Measurements from ENCODE around the gene ASIC3.
A peak's percentile ranks its signal among the peaks of the same experiment; 100 is the strongest.
"Not testable (repeated sequence)": the region's sequence is repeated elsewhere in the genome, so short reads cannot be mapped to it uniquely, and the experiment has no call there.

ASIC3 gene

GRCh38 chr7:151047976-151048815 is at the start of gene ASIC3:
Gene ASIC3, plus strand, starts transcription at chr7:151048531. Its CDS starts 355 bp downstream, at chr7:151048886.
- DNase-seq (ENCODE audit: low spot score): no peak

GRCh38 chr7:150999001-150999400 is 49.3 kb upstream of the ASIC3 start:
- no peak for DNase-seq (ENCODE audit: low spot score)

DNA sequence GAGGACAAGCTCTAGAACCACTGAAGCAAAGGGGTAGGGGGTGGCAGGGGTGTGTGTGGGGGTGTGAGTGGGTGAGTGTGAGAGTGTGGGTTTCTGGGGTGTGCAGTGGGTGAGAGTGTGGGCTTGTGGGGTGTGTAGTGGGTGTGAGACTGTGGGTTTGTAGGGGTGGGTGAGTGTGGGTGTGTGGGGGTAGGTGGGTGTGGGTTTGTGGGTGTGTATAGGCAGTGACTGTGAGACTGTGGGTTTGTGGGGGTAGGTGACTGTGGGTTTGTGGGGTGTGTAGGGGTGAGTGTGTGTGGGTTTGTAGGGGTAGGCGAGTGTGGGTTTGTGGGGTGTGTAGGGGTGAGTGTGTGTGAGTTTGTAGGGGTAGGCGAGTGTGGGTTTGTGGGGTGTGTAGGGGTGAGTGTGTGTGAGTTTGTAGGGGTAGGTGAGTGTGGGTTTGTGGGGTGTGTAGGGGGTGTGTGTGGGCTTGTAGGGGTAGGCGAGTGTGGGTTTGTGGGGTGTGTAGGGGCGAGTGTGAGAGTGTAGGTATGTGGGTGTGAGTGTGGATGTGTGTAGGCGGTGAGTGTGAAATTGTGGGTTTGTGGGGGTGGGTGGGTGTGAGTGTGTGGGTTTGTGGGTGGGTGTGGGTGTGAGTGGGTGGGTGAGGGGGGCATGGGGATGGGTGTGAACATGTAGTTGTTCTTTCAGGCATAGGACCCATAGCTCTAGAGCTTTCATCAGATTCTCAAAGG is 48.7 kb upstream of the ASIC3 start:
- no peak for DNase-seq (ENCODE audit: low spot score)

GRCh38 chr7:151000897-151001495 is 47.3 kb upstream of the ASIC3 start:
- no peak for DNase-seq (ENCODE audit: low spot score)

- no peak for DNase-seq (ENCODE audit: low spot score)
Measured at GRCh38 chr7:151001546-151001945, 46.8 kb upstream of the ASIC3 start.

- DNase-seq (ENCODE audit: low spot score): no peak
Measured at GRCh38 chr7:151003572-151003971, 44.8 kb upstream of the ASIC3 start.

- no peak for DNase-seq (ENCODE audit: low spot score)
Measured at GRCh38 chr7:151005566-151005965, 42.8 kb upstream of the ASIC3 start.

DNA sequence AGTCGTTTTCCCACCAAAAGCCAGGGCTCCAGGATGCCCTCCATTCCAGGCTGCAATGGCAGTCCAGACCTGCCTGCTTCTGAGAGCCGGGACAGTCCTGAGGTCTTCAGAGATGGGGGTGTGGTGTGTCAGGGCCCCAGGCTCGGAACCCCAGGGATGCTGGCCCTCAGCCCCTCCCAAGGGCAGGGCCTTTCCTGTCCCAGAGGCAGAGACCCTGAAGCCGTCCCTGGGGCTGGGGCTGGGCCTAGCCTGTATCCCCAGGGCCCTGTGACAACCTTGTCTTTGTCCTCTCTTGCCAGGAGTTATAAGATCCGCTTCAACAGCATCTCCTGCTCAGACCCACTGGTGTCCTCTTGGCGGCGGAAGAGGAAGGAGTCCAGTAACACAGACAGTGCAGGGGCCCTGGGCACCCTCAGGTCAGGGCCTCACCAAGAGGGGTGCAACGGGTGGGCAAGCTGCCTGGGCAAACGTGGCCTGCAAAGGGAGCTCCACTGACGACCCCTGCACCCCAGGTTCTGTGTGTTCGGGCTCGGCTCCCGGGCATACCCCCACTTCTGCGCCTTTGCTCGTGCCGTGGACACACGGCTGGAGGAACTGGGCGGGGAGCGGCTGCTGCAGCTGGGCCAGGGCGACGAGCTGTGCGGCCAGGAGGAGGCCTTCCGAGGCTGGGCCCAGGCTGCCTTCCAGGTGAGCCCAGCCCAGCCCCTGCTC is 41.6 kb upstream of the ASIC3 start:
- no peak for DNase-seq (ENCODE audit: low spot score)

DNA sequence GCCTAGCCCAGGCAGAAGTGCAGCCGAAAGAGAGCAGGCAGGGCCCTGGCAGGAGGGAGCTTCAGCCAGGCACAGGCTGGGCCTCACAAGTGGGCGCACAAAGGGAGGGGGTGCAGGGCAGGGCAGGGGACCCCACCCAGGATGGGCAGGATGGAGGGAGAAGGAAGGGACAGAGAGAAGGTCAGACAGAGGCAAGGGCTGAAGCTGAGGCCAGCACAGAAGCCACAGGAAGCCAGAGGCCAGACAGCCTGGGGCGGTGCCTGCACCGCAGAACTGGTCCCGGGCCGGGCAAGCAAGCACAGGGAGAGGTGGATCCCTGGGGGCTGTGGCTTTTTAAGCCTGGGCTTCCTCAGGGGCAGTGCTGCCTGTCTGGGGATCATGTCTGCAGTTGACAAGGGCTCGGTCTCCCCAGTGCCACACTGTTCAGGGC is 40.8 kb upstream of the ASIC3 start:
- no peak for DNase-seq (ENCODE audit: low spot score)

DNA sequence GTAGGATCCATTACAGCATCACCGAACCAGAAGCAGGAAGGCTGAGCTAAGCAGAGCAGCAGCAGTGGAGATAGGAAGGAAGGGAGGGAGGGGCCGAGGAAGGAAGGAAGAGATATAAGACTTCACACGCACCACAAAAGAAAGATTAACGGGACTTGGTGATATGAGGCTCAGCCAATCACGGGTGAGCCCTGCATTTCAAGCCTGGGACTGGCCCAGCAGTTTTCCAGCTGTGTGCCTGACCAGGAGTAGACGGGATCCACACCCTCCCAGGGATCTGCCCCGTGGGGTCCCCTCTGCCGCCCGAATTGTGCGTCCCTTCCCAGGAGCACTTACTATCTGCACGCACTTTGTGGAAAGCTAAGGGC is 40.2 kb upstream of the ASIC3 start:
- no peak for DNase-seq (ENCODE audit: low spot score)

GRCh38 chr7:151008511-151009323 is 39.6 kb upstream of the ASIC3 start:
- DNase-seq (ENCODE audit: low spot score): peak; percentile 86

DNA sequence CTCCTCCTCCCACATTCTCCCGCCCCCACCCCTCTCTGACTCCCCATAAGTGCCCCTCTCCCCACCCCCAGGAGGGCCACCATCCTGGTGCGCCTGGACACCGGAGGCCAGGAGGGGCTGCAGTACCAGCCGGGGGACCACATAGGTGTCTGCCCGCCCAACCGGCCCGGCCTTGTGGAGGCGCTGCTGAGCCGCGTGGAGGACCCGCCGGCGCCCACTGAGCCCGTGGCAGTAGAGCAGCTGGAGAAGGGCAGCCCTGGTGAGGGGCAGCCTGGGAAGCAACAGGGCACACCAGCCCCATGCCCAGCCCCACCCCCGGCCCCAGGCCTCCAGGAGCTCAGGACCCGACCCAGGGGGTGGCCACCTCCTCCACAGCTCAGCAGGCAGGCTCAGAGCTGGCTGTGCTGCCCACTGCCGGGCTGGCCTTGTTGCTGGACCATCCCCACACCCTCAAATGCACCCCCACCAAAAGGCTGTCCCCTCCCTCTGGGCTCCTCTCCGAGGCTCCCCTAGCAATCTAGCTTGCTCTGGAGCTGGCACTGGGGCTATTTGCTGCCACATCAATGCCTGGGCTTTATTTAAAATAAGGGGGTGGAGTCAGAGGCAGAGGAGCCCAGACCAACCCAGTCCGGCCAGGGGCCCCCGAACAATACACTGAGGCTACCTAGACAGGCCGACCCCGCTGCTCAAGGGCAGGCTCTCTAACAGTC is 38.8 kb upstream of the ASIC3 start:
- no peak for DNase-seq (ENCODE audit: low spot score)

DNA sequence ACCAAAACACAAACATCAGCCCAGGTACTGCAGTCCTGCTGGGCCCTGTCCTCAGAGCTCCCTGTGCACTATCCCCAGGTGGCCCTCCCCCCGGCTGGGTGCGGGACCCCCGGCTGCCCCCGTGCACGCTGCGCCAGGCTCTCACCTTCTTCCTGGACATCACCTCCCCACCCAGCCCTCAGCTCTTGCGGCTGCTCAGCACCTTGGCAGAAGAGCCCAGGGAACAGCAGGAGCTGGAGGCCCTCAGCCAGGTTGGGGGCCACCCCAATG is 38.4 kb upstream of the ASIC3 start:
- no peak for DNase-seq (ENCODE audit: low spot score)

GRCh38 chr7:151010307-151011096 is 37.8 kb upstream of the ASIC3 start:
- no peak for DNase-seq (ENCODE audit: low spot score)

DNA sequence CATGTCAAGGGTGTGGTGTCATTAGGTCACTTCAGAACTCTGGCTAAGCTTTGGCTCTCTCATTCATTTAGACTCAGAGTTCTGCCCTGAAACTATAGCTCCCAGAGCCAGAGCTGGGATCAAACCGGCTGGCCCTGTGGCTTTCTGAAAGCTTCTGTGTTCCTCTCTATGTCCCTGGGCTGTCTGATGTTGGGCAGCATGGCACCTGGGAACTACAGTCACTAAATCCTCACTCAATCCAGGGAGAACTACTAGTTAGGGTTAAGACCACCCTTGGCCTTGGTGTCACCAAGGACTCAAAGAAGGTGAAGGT is 37.3 kb upstream of the ASIC3 start:
- no peak for DNase-seq (ENCODE audit: low spot score)

- not testable (repeated sequence) for DNase-seq (ENCODE audit: low spot score)
Measured at GRCh38 chr7:151011616-151012015, 36.7 kb upstream of the ASIC3 start.

GRCh38 chr7:151012031-151012692 is 36.2 kb upstream of the ASIC3 start:
- DNase-seq (ENCODE audit: low spot score): peak; percentile 46

GRCh38 chr7:151012911-151013347 is 35.4 kb upstream of the ASIC3 start:
- DNase-seq (ENCODE audit: low spot score): no peak

DNA sequence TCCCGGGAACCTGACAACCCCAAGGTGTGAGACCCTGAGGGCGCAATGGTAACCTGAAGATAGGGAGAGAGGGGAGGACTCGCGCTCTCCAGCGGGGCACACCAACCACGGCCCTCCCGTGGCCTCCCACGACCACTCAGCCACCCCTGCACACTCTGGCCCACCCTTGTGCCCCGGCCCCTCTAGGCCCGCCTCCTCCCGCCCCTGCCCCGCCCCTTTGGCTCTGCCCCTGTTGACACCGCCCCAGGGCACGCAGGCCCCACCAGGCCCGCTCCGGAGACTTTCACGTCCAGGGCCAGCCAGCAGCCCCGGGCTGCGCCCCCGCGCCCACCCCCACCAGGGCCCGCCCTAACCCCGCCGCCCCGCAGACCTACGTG is 35.0 kb upstream of the ASIC3 start:
- no peak for DNase-seq (ENCODE audit: low spot score)

Data from LoVo (cell line).